SK-N-SH (cell line): ENCODE results near the gene CDC73. TPM values are rescaled to one million over a fixed set of nuclear protein-coding genes. Genes with fewer than 3 reads are reported as not detected.

ENCODE experiments used
- CTCF ChIA-PET: fragments of 300-600, 350-600 bp; formaldehyde crosslinking; extraction: SDS; loops from one replicate; lab custom pipeline; 2021; lab: Yijun Ruan, JAX
- POLR2A ChIA-PET: fragments of 350-600 bp; sonication (Branson Sonifier 250); formaldehyde crosslinking; extraction: SDS; loops from one replicate; lab custom pipeline; 2020; ENCODE audit warnings: antibody characterized with exemption, inconsistent platforms; lab: Yijun Ruan, JAX
- DNase-seq: peaks from one replicate; pipeline ENCODE4 v3.0.0; 2012
- H2AFZ ChIP-seq: fragments of 200-600 bp; sonication (generic); 2 replicates; pipeline ENCODE4 v1.8.1; 2016; ENCODE audit warnings: antibody characterized with exemption, mild to moderate bottlenecking, low read depth
- H3F3A ChIP-seq: fragments of 200-600 bp; sonication (generic); replicated peaks from 2 replicates; pipeline ENCODE3; 2016; ENCODE audit warnings: antibody characterized with exemption, mild to moderate bottlenecking; ENCODE audit not compliant: insufficient read depth
- H3K27ac ChIP-seq, 2 experiments: fragments of 200-500 bp in 1 of 2; fragments of 200-600 bp in 1 of 2; sonication (Bioruptor generic) in 1 of 2; sonication (generic), shearing (Covaris generic) in 1 of 2; 2 replicates each; pipeline versions ENCODE4 v1.5.1 to v1.6.1; 2014 to 2016; ENCODE audit warnings: low read depth in 2 of 2, inconsistent platforms in 1 of 2, low read length in 1 of 2, mild to moderate bottlenecking in 1 of 2, mixed read lengths in 1 of 2
- H3K27me3 ChIP-seq: fragments of 200-600 bp; sonication (generic), shearing (Covaris generic); 2 replicates; pipeline ENCODE4 v1.6.1; 2016; ENCODE audit warnings: mixed run types; ENCODE audit not compliant: insufficient read depth
- H3K36me3 ChIP-seq, 2 experiments: fragments of 200-500 bp in 1 of 2; fragments of 200-600 bp in 1 of 2; sonication (Bioruptor generic) in 1 of 2; sonication (generic) in 1 of 2; replicated peaks in 1 of 2; 2 replicates each; pipeline versions ENCODE3 to v1.5.1; 2014 to 2016; ENCODE audit warnings: low read length in 1 of 2, mild to moderate bottlenecking in 1 of 2; ENCODE audit not compliant: insufficient read depth in 2 of 2, control insufficient read depth in 1 of 2
- H3K4me1 ChIP-seq, 2 experiments: fragments of 200-500 bp in 1 of 2; fragments of 200-600 bp in 1 of 2; sonication (Bioruptor generic) in 1 of 2; sonication (generic), shearing (Covaris generic) in 1 of 2; 2 replicates each; pipeline versions ENCODE4 v1.5.1 to v1.6.1; 2014 to 2016; ENCODE audit warnings: low read depth in 1 of 2, low read length in 1 of 2, mixed run types in 1 of 2; ENCODE audit not compliant: insufficient read depth in 2 of 2, control insufficient read depth in 1 of 2
- H3K4me2 ChIP-seq: fragments of 200-600 bp; sonication (generic), shearing (Covaris generic); 2 replicates; pipeline ENCODE4 v1.6.1; 2017; ENCODE audit warnings: mixed run types
- H3K4me3 ChIP-seq, 2 experiments: fragments of 200-500 bp in 1 of 2; fragments of 200-600 bp in 1 of 2; sonication (Bioruptor generic) in 1 of 2; sonication (generic), shearing (Covaris generic) in 1 of 2; 2 replicates each; pipeline versions ENCODE4 v1.5.1 to v1.8.1; 2014 to 2016; ENCODE audit warnings: low read depth in 2 of 2, inconsistent platforms in 1 of 2, low read length in 1 of 2, mild to moderate bottlenecking in 1 of 2, mixed read lengths in 1 of 2, moderate library complexity in 1 of 2
- H3K79me2 ChIP-seq: fragments of 200-600 bp; sonication (generic); 2 replicates; pipeline ENCODE4 v1.8.1; 2017; ENCODE audit warnings: mild to moderate bottlenecking; ENCODE audit not compliant: insufficient read depth
- H3K9ac ChIP-seq: fragments of 200-600 bp; sonication (generic); 2 replicates; pipeline ENCODE4 v1.6.1; 2017; ENCODE audit warnings: mixed run types
- H3K9me2 ChIP-seq: fragments of 200-600 bp; sonication (generic); 2 replicates; pipeline ENCODE4 v1.6.1; 2017; ENCODE audit warnings: mixed run types
- H3K9me3 ChIP-seq: fragments of 200-600 bp; sonication (generic); 2 replicates; pipeline ENCODE4 v1.6.1; 2017; ENCODE audit warnings: mixed run types, mild to moderate bottlenecking, moderate library complexity
- H4K20me1 ChIP-seq: fragments of 200-600 bp; sonication (generic); 2 replicates; pipeline ENCODE4 v1.6.1; 2017; ENCODE audit warnings: mild to moderate bottlenecking, mixed run types; ENCODE audit not compliant: insufficient read depth
- CHD2 ChIP-seq: fragments of 150-350 bp; IDR thresholded peaks from 2 replicates; pipeline ENCODE4 v1.6.1; 2018; ENCODE audit warnings: low read length; ENCODE audit not compliant: partially characterized antibody
- EP300 ChIP-seq, 2 experiments: IDR thresholded peaks; 2 replicates each; pipeline versions ENCODE4 v1.4.0 to v1.6.1; 2012; ENCODE audit warnings: borderline replicate concordance in 1 of 2, low read depth in 1 of 2, low read length in 1 of 2
- FOSL2 ChIP-seq: IDR thresholded peaks from 2 replicates; pipeline ENCODE4 v1.4.0; 2012; ENCODE audit warnings: low read depth, mild to moderate bottlenecking, moderate library complexity, borderline replicate concordance
- FOXM1 ChIP-seq: IDR thresholded peaks from 2 replicates; pipeline ENCODE4 v1.4.0; 2012; ENCODE audit warnings: low read depth, mild to moderate bottlenecking
- JUND ChIP-seq: IDR thresholded peaks from 2 replicates; pipeline ENCODE4 v1.4.0; 2012
- MXI1 ChIP-seq: IDR thresholded peaks from 2 replicates; pipeline ENCODE4 v1.6.1; 2012; ENCODE audit warnings: mild to moderate bottlenecking, low read depth, low read length, improper control_type of control experiment
- NRF1 ChIP-seq: IDR thresholded peaks from 2 replicates; pipeline ENCODE4 v1.6.1; 2012; ENCODE audit warnings: low read depth, mild to moderate bottlenecking, low read length
- PBX3 ChIP-seq: IDR thresholded peaks from 2 replicates; pipeline ENCODE4; 2012
- RAD21 ChIP-seq: IDR thresholded peaks from 2 replicates; pipeline ENCODE4 v1.6.1; 2012; ENCODE audit warnings: mild to moderate bottlenecking, low read length
- REST ChIP-seq: IDR thresholded peaks from 2 replicates; pipeline ENCODE4 v1.6.1; 2012; ENCODE audit warnings: mild to moderate bottlenecking, low read depth, low read length, moderate library complexity
- RFX5 ChIP-seq: IDR thresholded peaks from 2 replicates; pipeline ENCODE4 v1.6.1; 2012; ENCODE audit warnings: mild to moderate bottlenecking, improper control_type of control experiment, low read length
- RXRA ChIP-seq: IDR thresholded peaks from 2 replicates; pipeline ENCODE4 v1.4.0; 2012; ENCODE audit warnings: low read depth, mild to moderate bottlenecking, borderline replicate concordance
- SIN3A ChIP-seq: IDR thresholded peaks from 2 replicates; pipeline ENCODE4 v1.6.1; 2012; ENCODE audit warnings: low read depth, mild to moderate bottlenecking, low read length, moderate library complexity, borderline replicate concordance
- TAF1 ChIP-seq: IDR thresholded peaks from 2 replicates; pipeline ENCODE4 v1.6.1; 2012; ENCODE audit warnings: low read depth, mild to moderate bottlenecking, low read length, moderate library complexity, borderline replicate concordance
- TCF12 ChIP-seq: IDR thresholded peaks from 2 replicates; pipeline ENCODE4 v1.4.0; 2012
- TEAD4 ChIP-seq: IDR thresholded peaks from 2 replicates; pipeline ENCODE4 v1.4.0; 2012; ENCODE audit warnings: mild to moderate bottlenecking, borderline replicate concordance; ENCODE audit not compliant: insufficient read depth
- USF1 ChIP-seq: IDR thresholded peaks from 2 replicates; pipeline ENCODE4 v1.4.0; 2012; ENCODE audit warnings: low read depth, borderline replicate concordance
- ZBTB33 ChIP-seq: IDR thresholded peaks from 2 replicates; pipeline ENCODE4 v1.4.0; 2012; ENCODE audit warnings: low read depth, borderline replicate concordance
- WGBS: methylation state at CpG from one replicate; pipeline ENCODE4 v1.1.6; 2017; ENCODE audit warnings: low lambda C conversion rate; 5-methylcytosine and 5-hydroxymethylcytosine counted together
- polyA plus RNA-seq, 3 experiments: library from polyadenylated mRNA; depleted of rRNA; stranded (reverse); fragments of >200 nt; gene quantifications; 2 replicates each; pipeline ENCODE4 v1.2.3, GENCODE V29; 2012

The CDC73 gene
- polyA plus RNA-seq, 1 of the 3 experiments (the other 2 are of a cell fraction): 13.4 TPM

GRCh38 chr1:193264313-193265065 lies 142.7 kb downstream of the CDC73 start:
- 69% methylated on average over 4 of the region's 4 CpGs for whole genome bisulfite sequencing
- POLR2A ChIA-PET: no interaction called here
- H3K4me3 ChIP-seq: no peak overlapping the region
- no peak overlapping the region for H2AFZ ChIP-seq
- no peaks in the 10 kb centered on the region for H3K27me3 ChIP-seq
- no peaks in the 10 kb centered on the region; a peak in 1 of 4 replicates for H3K4me1 ChIP-seq
- TF ChIP-seq PBX3 (peak; percentile 11; the same call in 1 of the 2 replicates), TCF12 (peak; percentile 37; the same call in 1 of the 2 replicates), RXRA (no peak)
- TF ChIP-seq, all 33 proteins: peak for 2
- Histone ChIP-seq H3K27ac (no peak overlapping the region), H3K9me2 (no peaks in the 10 kb centered on the region), H3K9ac (no peak overlapping the region), H3K36me3 (peaks cover 24 to 31% of the 10 kb centered on the region in 2 experiments), H3K9me3 (no peaks in the 10 kb centered on the region), H4K20me1 (no peaks in the 10 kb centered on the region), H3K4me2 (no peak overlapping the region), H3F3A (no peaks in the 10 kb centered on the region), H3K79me2 (no peaks in the 10 kb centered on the region)
- DNase-seq: no peak
- CTCF ChIA-PET: no interaction called here

- CTCF ChIA-PET: no interaction called here
- H3K4me1 ChIP-seq: no peaks in the 10 kb centered on the region; a peak in 1 of 4 replicates
- H3F3A ChIP-seq: no peaks in the 10 kb centered on the region
- no peaks in the 10 kb centered on the region for H3K27me3 ChIP-seq
- no peaks in the 10 kb centered on the region for H3K79me2 ChIP-seq
- no peak overlapping the region for H2AFZ ChIP-seq
- 100% methylated on average over 1 of the region's 1 CpG for WGBS
- H3K27ac ChIP-seq: no peak overlapping the region
- POLR2A ChIA-PET: no interaction called here
- H3K9me3 ChIP-seq: no peaks in the 10 kb centered on the region
- H3K4me3 ChIP-seq: no peak overlapping the region
- no peak for DNase-seq
- H3K36me3 ChIP-seq: peaks cover 25 to 29% of the 10 kb centered on the region in 2 experiments
- no peak overlapping the region for H3K9ac ChIP-seq
- TF ChIP-seq RAD21: no peak
- no peak for TF ChIP-seq SIN3A
- TF ChIP-seq CHD2: no peak
- no peak for TF ChIP-seq REST
- TF ChIP-seq TCF12: no peak
- no peak for TF ChIP-seq JUND
- TF ChIP-seq USF1: no peak
- TF ChIP-seq MXI1: no peak
- TF ChIP-seq EP300 (IDR thresholded peaks at IDR 0.05; ENCODE audit: borderline replicate concordance in 1 of 2, low read depth in 1 of 2, low read length in 1 of 2): no peak
- no peak for TF ChIP-seq ZBTB33
- TF ChIP-seq TEAD4: no peak
- TF ChIP-seq FOSL2: no peak
- no peak for TF ChIP-seq RFX5
- no peak for TF ChIP-seq NRF1
- TF ChIP-seq FOXM1: no peak
- TF ChIP-seq PBX3: no peak
- TF ChIP-seq TAF1: no peak
- H3K4me2 ChIP-seq: no peak overlapping the region
- H4K20me1 ChIP-seq: no peaks in the 10 kb centered on the region
- no peaks in the 10 kb centered on the region for H3K9me2 ChIP-seq
Measured at GRCh38 chr1:193265716-193266115, 143.9 kb downstream of the CDC73 start.
